Purkinje cell (primary cell): ENCODE results near the gene TXN2. TPM values are rescaled to one million over a fixed set of nuclear protein-coding genes. Genes with fewer than 3 reads are reported as not detected.

Experiments
- polyA plus RNA-seq: library from polyadenylated mRNA; unstranded; fragments of >200 nt; fragmentation: Nextera tagmentation; gene quantifications from 2 replicates; pipeline ENCODE4 v1.2.1, GENCODE V29; 2014

TXN2 gene, protein sequence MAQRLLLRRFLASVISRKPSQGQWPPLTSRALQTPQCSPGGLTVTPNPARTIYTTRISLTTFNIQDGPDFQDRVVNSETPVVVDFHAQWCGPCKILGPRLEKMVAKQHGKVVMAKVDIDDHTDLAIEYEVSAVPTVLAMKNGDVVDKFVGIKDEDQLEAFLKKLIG
- polyA plus RNA-seq, result 78.1 and 107 TPM in 2 replicates

DNA sequence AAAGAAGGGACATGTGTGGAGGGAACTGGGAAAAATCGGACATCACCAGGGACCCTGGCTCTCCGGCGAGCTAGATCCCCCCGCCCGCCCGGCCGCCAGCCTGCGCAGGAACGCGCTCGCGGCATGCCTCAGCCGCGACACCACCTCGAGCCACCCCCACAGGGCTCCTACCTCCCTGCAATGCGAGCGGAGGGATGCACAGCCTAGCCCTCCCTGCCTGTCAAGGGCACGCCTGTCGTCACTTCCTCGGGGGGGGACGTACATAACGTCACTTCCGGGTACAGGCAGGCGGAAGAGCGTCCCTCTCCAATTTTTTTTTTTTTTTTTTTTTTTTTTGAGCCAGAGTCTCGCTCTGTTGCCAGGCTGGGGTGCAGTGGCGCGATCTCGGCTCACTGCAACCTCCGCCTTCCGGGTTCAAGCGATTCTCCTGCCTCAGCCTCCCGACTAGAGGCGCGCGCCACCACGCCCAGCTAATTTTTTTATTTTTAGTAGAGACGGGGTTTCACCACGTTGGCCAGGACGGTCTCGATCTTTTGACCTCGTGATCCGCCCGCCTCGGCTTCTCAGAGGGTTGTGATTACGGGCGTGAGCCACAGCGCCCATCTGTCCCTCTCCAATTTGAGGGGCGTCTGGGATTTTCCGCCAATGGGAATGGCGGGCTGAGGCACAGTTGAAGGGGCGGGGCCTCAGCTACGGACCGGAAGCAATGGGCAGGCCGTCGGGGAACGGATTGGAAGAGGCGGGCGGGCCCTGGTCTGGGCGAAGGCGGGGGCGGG lies at the start of gene TXN2:
Gene TXN2 (minus strand): TSS at position 248 of the 776 bp plus-strand sequence. CDS start 803 bp downstream, outside the sequence.

DNA sequence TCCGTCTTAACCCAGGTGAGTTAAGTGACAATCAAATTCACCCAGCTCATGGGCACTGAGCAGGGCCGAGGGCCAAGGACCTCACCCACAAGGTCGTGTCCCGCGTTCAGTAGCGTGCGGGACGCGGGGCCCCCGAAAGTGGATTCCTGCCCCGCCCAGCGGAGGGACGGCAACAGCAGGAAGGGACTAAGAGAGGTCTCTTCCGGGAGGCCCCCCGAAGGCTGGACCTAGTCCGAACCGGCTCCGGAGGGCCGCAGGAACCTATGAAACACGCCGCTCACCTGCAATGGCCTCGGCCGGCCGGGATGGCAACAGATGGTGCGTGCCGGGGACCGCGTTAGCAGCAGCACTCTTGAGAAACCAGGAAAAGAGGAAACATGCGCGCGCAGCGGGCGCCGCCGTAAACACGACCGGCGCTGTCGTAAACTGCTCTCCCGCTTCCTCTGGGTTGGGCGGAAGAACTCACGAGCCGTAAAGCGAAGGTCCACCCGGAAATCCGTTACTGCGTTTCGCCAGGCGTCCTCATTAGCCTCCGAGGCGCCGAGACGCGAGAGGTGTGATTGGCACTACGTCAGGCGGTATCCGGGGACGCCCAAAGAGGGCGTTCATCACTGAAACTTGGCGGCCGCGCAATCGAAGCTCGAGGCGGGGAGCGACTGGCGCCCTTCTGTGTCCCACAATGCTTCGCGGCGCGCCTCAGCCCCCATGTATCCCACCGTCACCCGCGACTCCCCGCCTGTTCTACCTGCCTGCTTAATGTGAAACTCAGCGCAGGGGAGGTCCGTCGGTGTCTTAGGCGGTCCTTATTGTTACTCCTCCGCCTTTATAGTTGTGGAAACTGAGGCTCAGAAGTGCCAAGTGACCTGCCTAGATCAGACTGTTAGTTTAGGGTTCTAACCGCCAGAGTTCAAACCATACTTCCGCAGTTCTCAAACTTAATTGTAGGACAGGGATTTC lies 47.6 kb upstream of the TXN2 start, which contains the start of gene EIF3D:
Gene EIF3D (minus strand): TSS at position 372 of the 957 bp plus-strand sequence. CDS start 3,045 bp downstream, outside the sequence.

DNA sequence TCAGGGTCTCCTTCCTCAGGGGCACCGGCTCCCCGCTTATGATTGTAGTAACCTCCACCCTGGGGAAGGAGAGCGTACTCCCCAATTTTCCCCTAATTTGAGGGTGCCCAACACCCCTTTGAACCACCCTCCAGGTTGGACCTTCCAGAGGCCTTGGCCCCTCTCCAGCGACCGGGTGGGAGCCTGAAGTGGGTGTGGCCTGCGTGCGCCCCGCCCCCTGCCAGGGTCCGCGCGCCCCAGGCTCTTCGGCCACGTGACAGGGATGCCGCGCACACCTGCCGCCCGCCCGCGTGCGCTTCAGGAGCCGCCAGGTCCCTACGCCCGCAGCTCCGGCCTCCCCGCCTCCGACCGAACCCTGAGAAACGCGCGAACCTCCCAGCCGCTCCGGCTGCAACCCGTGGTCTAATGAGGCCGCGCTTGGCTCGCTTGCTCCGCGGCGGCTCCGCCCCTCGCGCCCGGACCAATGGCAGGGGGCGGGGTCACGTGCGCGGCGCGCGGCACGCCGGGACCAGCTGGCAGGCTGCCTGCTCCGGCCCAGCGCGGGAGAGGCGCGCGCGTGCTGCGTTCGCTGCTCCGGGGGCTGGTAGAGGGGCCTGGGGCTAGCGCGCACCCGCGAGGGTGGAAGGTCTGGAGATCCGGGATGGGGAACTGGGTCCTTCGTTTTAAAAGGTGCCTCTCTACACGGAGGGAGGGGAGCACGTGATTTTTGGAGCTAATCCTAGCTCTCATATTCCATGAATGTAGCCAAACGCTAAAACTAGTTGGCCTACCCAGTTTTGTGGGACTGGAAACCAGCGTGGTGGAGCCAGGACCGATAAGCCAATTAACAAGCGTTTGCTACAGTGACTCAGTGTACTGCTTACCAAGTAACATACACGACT lies 25.4 kb upstream of the TXN2 start, which contains the start of gene FOXRED2:
Gene FOXRED2 (minus strand): TSS at position 404 of the 881 bp plus-strand sequence. CDS start 618 bp downstream, outside the sequence.

Other genes starting within 250 kb of the TXN2 start
- gene APOL2, start 242.1 kb downstream of the TXN2 start, polyA plus RNA-seq, result 16.6 and 23.8 TPM in 2 replicates
- 0.17 TPM in 1 of 2 replicates, not detected in the other for gene APOL1, start 228.5 kb downstream of the TXN2 start, polyA plus RNA-seq
- 0.84 and 7.9 TPM in 2 replicates for gene MYH9, start 93.7 kb downstream of the TXN2 start, polyA plus RNA-seq
- gene FOXRED2, start 25.4 kb upstream of the TXN2 start, polyA plus RNA-seq, result 3.0 and 6.8 TPM in 2 replicates
- gene EIF3D, start 47.5 kb upstream of the TXN2 start, polyA plus RNA-seq, result 58.2 and 60.9 TPM in 2 replicates
- 9.2 and 17.6 TPM in 2 replicates for gene CACNG2, start 222.1 kb upstream of the TXN2 start, polyA plus RNA-seq